ENCODE measurements around the gene EIF4B.

EIF4B gene

GRCh38 chr12:53005986-53006809 is at the start of gene EIF4B:
Gene EIF4B, plus strand, starts transcription at chr12:53006456. Its CDS starts 28 bp downstream, at chr12:53006484.
- no peak for TF ChIP-seq CTCF (IDR thresholded peaks at IDR 0.05)
- Mint-ChIP-seq H3K27me3 (ENCODE audit: low read depth, poor library complexity) (no peaks in the 10 kb centered on the region), H3K9me3 (peaks cover 6% of the 10 kb centered on the region), H3K4me3 (peak within 1 kb of the TSS; percentile 97), H3K36me3 (ENCODE audit: low read depth) (peaks cover 32% of the 10 kb centered on the region), H3K27ac (peak within 1 kb of the TSS; percentile 99), H3K4me1 (peaks cover 52% of the 10 kb centered on the region)
- DNase-seq, result peak; percentile 99

GRCh38 chr12:52956987-52957386 is 49.3 kb upstream of the EIF4B start:
- Mint-ChIP-seq H3K27me3 (ENCODE audit: low read depth, poor library complexity) (peaks cover 6% of the 10 kb centered on the region), H3K9me3 (no peaks in the 10 kb centered on the region), H3K4me3 (no peak overlapping the region), H3K27ac (no peak overlapping the region), H3K36me3 (ENCODE audit: low read depth) (peaks cover 10% of the 10 kb centered on the region), H3K4me1 (peaks cover under 1% of the 10 kb centered on the region)
- no peak for TF ChIP-seq CTCF (IDR thresholded peaks at IDR 0.05)
- no peak for DNase-seq

- Mint-ChIP-seq H3K4me1 (peaks cover 26% of the 10 kb centered on the region), H3K9me3 (no peaks in the 10 kb centered on the region), H3K4me3 (peak overlapping the region; percentile 66), H3K27ac (no peak overlapping the region), H3K27me3 (ENCODE audit: low read depth, poor library complexity) (peaks cover 6% of the 10 kb centered on the region), H3K36me3 (ENCODE audit: low read depth) (no peaks in the 10 kb centered on the region)
- TF ChIP-seq CTCF (IDR thresholded peaks at IDR 0.05), result no peak
- DNase-seq, result no peak
Measured at GRCh38 chr12:52964556-52965336, 41.5 kb upstream of the EIF4B start.

- Mint-ChIP-seq H3K4me1 (peaks cover 32% of the 10 kb centered on the region), H3K27ac (no peak overlapping the region), H3K4me3 (peak overlapping the region; percentile 66), H3K27me3 (ENCODE audit: low read depth, poor library complexity) (peaks cover 6% of the 10 kb centered on the region), H3K36me3 (ENCODE audit: low read depth) (no peaks in the 10 kb centered on the region), H3K9me3 (no peaks in the 10 kb centered on the region)
- no peak for TF ChIP-seq CTCF (IDR thresholded peaks at IDR 0.05)
- peak; percentile 67 for DNase-seq
Measured at GRCh38 chr12:52965337-52965731, 40.9 kb upstream of the EIF4B start.

GRCh38 chr12:52969166-52969795 is 37.0 kb upstream of the EIF4B start:
- Mint-ChIP-seq H3K36me3 (ENCODE audit: low read depth) (no peaks in the 10 kb centered on the region), H3K9me3 (no peaks in the 10 kb centered on the region), H3K4me3 (peak overlapping the region; percentile 9), H3K27ac (peak overlapping the region; percentile 95), H3K27me3 (ENCODE audit: low read depth, poor library complexity) (peaks cover 3% of the 10 kb centered on the region), H3K4me1 (peaks cover 58% of the 10 kb centered on the region)
- TF ChIP-seq CTCF (IDR thresholded peaks at IDR 0.05), result no peak
- no peak for DNase-seq
